WTC11 (cell line): ENCODE data around the gene RACGAP1. TPM values are rescaled to one million over a fixed set of nuclear protein-coding genes. Genes with fewer than 3 reads are reported as not detected.

Experiments used
- ATAC-seq: fragments of 200-7000 bp; cut with Tn5 transposase; 2 replicates; pipeline ENCODE4 v1.10.0; 2021; ENCODE audit warnings: mild to moderate bottlenecking, moderate library complexity
- CTCF ChIA-PET: fragments of 300-600 bp; sonication (Branson Sonifier 250); formaldehyde crosslinking; loops from one replicate; lab custom pipeline; 2021; ENCODE audit warnings: antibody characterized with exemption; lab: Charles Lee
- POLR2A ChIA-PET: fragments of 350-600 bp; sonication (Branson Sonifier 250); formaldehyde crosslinking; loops from one replicate; lab custom pipeline; 2021; ENCODE audit warnings: antibody characterized with exemption; lab: Charles Lee
- DNase-seq: peaks from one replicate; pipeline ENCODE4 v3.0.0; 2021; ENCODE audit warnings: low spot score
- H3K27ac Mint-ChIP-seq: 2 replicates; pipeline ENCODE4 v1.8.0; 2021; ENCODE audit warnings: mixed read lengths
- H3K27me3 Mint-ChIP-seq: 2 replicates; pipeline ENCODE4 v1.8.0; 2021; ENCODE audit warnings: low read depth, mild to moderate bottlenecking, moderate library complexity, mixed read lengths
- H3K36me3 Mint-ChIP-seq: 2 replicates; pipeline ENCODE4 v1.8.0; 2021; ENCODE audit warnings: mixed read lengths
- H3K4me1 Mint-ChIP-seq: 2 replicates; pipeline ENCODE4 v1.8.0; 2022; ENCODE audit warnings: mixed read lengths
- H3K4me3 Mint-ChIP-seq: 2 replicates; pipeline ENCODE4 v1.8.0; 2021; ENCODE audit warnings: mild to moderate bottlenecking, moderate library complexity, mixed read lengths
- H3K9me3 Mint-ChIP-seq: 2 replicates; pipeline ENCODE4 v1.8.0; 2021; ENCODE audit warnings: mixed read lengths
- ESRRA ChIP-seq: sonication (generic); formaldehyde crosslinking; IDR thresholded peaks from 2 replicates; pipeline ENCODE4 v1.8.1; 2022; ENCODE audit warnings: mild to moderate bottlenecking, missing genetic modification reagents, borderline replicate concordance
- NR2C2 ChIP-seq: sonication (generic); formaldehyde crosslinking; IDR thresholded peaks from 2 replicates; pipeline ENCODE4 v1.8.0; 2022; ENCODE audit warnings: mild to moderate bottlenecking, missing genetic modification reagents
- RORB ChIP-seq: fragments of 250-450 bp; sonication (Bioruptor Pico); IDR thresholded peaks from 2 replicates; pipeline ENCODE4 v1.9.0; 2021; ENCODE audit warnings: mild to moderate bottlenecking
- SMAD4 ChIP-seq: sonication (generic); formaldehyde crosslinking; IDR thresholded peaks from 2 replicates; pipeline ENCODE4 v1.8.0; 2022; ENCODE audit warnings: mild to moderate bottlenecking, missing genetic modification reagents
- SOX15 ChIP-seq: fragments of 250-450 bp; sonication (Bioruptor Pico); IDR thresholded peaks from 2 replicates; pipeline ENCODE4 v1.9.0; 2021; ENCODE audit warnings: mild to moderate bottlenecking
- ZNF416 ChIP-seq: fragments of 250-450 bp; sonication (Bioruptor Pico); IDR thresholded peaks from 2 replicates; pipeline ENCODE4 v1.9.0; 2021; ENCODE audit warnings: mild to moderate bottlenecking, inconsistent platforms
- total RNA-seq: library from RNA; stranded (reverse); gene quantifications from 3 replicates; pipeline ENCODE4 v1.2.3, GENCODE V29; 2021
- TF ChIP-seq, protein P1 (sequence below): fragments of 200-600 bp; IDR thresholded peaks from 2 replicates; pipeline ENCODE4 v1.8.0; 2022; ENCODE audit warnings: antibody characterized with exemption
- TF ChIP-seq, protein P2 (sequence below): sonication (generic); formaldehyde crosslinking; IDR thresholded peaks from 2 replicates; pipeline ENCODE4 v1.8.1; 2022; ENCODE audit warnings: low read depth, missing genetic modification reagents, borderline replicate concordance
- TF ChIP-seq, protein P3 (sequence below): fragments of 250-450 bp; sonication (Bioruptor Pico); IDR thresholded peaks from 2 replicates; pipeline ENCODE4 v1.9.0; 2021; ENCODE audit warnings: mild to moderate bottlenecking, borderline replicate concordance
- TF ChIP-seq, protein P4 (sequence below): sonication (generic); formaldehyde crosslinking; IDR thresholded peaks from 2 replicates; pipeline ENCODE4 v1.8.1; 2023; ENCODE audit warnings: mild to moderate bottlenecking, missing genetic modification reagents, borderline replicate concordance
- TF ChIP-seq, protein P5 (sequence below): sonication (generic); formaldehyde crosslinking; IDR thresholded peaks from 2 replicates; pipeline ENCODE4 v1.8.1; 2022; ENCODE audit warnings: mild to moderate bottlenecking, missing genetic modification reagents, moderate library complexity, borderline replicate concordance

Gene RACGAP1
- total RNA-seq, 1 experiment from 2014 or later, result 87.7 TPM

DNA sequence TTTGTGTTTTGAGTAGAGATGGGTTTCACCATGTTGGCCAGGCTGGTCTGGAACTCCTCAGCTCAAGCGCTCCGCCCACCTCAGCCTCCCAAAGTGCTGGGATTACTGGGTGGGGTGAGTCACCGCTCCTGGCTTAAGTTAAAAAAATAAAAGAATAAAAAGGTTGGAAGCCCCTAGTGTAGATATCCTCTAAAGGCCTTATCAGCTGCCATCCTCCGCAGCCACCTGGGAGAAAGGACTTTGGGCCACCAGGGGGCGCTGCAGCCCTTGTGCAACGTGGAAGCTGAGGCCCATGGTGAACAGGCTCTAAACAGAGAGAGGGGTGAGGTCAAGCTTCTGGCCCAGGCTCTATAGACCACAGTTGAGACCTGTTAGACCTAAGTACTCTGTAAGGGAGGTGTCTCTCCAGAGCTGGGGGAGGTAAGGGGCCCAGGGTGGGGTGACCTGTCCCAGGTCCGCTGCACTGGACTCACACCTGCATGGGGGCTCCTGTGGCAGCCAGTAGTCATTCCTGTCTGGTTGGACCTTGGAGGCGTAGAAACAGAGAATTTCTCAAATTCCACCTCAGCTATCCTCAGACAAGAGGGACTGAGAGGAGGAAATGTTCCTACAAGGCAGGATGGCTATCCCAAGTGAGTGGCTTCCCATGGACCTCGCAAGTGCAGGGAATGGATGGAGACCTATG, 14.0 kb upstream of the RACGAP1 start:
- peak; percentile 96 for ATAC-seq
- CTCF ChIA-PET, result interaction anchor here (0.6 to 7.1 kb wide), 49 partner anchors 9 to 724 kb away, joined by 3 to 141 read pairs (median 5); partner anchors contain the start of genes AQP5, AQP6, ATF1 and CERS5
- Mint-ChIP-seq H3K27me3 (peaks cover 11% of the 10 kb centered on the region; the same call in 1 of the 2 replicates), H3K9me3 (no peaks in the 10 kb centered on the region), H3K4me3 (no peak overlapping the region)
- TF ChIP-seq, protein P1, sequence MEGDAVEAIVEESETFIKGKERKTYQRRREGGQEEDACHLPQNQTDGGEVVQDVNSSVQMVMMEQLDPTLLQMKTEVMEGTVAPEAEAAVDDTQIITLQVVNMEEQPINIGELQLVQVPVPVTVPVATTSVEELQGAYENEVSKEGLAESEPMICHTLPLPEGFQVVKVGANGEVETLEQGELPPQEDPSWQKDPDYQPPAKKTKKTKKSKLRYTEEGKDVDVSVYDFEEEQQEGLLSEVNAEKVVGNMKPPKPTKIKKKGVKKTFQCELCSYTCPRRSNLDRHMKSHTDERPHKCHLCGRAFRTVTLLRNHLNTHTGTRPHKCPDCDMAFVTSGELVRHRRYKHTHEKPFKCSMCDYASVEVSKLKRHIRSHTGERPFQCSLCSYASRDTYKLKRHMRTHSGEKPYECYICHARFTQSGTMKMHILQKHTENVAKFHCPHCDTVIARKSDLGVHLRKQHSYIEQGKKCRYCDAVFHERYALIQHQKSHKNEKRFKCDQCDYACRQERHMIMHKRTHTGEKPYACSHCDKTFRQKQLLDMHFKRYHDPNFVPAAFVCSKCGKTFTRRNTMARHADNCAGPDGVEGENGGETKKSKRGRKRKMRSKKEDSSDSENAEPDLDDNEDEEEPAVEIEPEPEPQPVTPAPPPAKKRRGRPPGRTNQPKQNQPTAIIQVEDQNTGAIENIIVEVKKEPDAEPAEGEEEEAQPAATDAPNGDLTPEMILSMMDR, result peak; percentile 97
- no peak for TF ChIP-seq RORB (CRISPR knock-in tag)
- TF ChIP-seq, all 79 proteins: peak for 1
- peak overlapping the region; percentile 22; the same call in 1 of the 2 replicates for H3K27ac Mint-ChIP-seq
- H3K4me1 Mint-ChIP-seq, result peaks cover 3% of the 10 kb centered on the region; the same call in 1 of the 2 replicates
- POLR2A ChIA-PET, result interaction anchor here (1.0 to 1.3 kb wide), 2 partner anchors 14 to 17 kb away, joined by 3 to 8 read pairs; partner anchors contain the start of gene RACGAP1
- H3K36me3 Mint-ChIP-seq, result no peaks in the 10 kb centered on the region
- peak; percentile 96 for DNase-seq

DNA sequence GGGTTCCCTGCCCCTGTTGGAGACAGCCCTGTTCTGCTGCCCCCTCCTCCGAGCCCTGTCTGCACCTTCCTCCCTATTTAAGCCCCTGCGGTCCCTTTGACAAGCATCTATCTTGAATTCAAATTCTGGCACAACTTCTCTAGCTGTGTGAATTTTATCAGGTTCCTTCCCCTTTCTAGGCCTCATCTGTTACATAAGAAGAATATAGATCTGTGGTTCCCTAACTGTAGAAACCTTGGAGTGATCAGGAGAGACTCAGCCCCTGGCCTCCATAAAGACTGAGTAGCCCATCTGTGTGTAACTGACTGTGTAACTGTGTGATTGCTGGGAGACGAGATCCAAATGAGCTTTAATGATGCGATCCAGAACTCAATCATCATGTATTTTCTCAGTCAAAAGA, 13.0 kb upstream of the RACGAP1 start:
- no peaks in the 10 kb centered on the region for H3K9me3 Mint-ChIP-seq
- CTCF ChIA-PET, result interaction anchor here (0.6 to 7.1 kb wide), 30 partner anchors 8 to 450 kb away, joined by 3 to 141 read pairs (median 8); partner anchors contain the start of genes AQP5, CERS5, COX14 and GPD1

More for the DNA sequence above, 13.0 kb upstream of the RACGAP1 start:
- Mint-ChIP-seq H3K4me3 (no peak overlapping the region), H3K27ac (no peak overlapping the region), H3K4me1 (peaks cover 4% of the 10 kb centered on the region), H3K27me3 (peaks cover 7% of the 10 kb centered on the region; the same call in 1 of the 2 replicates), H3K36me3 (no peaks in the 10 kb centered on the region)
- ATAC-seq, result no peak
- POLR2A ChIA-PET, result no interaction called here
- TF ChIP-seq, protein P2, sequence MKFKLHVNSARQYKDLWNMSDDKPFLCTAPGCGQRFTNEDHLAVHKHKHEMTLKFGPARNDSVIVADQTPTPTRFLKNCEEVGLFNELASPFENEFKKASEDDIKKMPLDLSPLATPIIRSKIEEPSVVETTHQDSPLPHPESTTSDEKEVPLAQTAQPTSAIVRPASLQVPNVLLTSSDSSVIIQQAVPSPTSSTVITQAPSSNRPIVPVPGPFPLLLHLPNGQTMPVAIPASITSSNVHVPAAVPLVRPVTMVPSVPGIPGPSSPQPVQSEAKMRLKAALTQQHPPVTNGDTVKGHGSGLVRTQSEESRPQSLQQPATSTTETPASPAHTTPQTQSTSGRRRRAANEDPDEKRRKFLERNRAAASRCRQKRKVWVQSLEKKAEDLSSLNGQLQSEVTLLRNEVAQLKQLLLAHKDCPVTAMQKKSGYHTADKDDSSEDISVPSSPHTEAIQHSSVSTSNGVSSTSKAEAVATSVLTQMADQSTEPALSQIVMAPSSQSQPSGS (CRISPR knock-in tag), result no peak
- no peak for TF ChIP-seq NR2C2 (CRISPR knock-in tag)
- no peak for TF ChIP-seq ZNF416 (CRISPR knock-in tag)
- TF ChIP-seq, protein P3, sequence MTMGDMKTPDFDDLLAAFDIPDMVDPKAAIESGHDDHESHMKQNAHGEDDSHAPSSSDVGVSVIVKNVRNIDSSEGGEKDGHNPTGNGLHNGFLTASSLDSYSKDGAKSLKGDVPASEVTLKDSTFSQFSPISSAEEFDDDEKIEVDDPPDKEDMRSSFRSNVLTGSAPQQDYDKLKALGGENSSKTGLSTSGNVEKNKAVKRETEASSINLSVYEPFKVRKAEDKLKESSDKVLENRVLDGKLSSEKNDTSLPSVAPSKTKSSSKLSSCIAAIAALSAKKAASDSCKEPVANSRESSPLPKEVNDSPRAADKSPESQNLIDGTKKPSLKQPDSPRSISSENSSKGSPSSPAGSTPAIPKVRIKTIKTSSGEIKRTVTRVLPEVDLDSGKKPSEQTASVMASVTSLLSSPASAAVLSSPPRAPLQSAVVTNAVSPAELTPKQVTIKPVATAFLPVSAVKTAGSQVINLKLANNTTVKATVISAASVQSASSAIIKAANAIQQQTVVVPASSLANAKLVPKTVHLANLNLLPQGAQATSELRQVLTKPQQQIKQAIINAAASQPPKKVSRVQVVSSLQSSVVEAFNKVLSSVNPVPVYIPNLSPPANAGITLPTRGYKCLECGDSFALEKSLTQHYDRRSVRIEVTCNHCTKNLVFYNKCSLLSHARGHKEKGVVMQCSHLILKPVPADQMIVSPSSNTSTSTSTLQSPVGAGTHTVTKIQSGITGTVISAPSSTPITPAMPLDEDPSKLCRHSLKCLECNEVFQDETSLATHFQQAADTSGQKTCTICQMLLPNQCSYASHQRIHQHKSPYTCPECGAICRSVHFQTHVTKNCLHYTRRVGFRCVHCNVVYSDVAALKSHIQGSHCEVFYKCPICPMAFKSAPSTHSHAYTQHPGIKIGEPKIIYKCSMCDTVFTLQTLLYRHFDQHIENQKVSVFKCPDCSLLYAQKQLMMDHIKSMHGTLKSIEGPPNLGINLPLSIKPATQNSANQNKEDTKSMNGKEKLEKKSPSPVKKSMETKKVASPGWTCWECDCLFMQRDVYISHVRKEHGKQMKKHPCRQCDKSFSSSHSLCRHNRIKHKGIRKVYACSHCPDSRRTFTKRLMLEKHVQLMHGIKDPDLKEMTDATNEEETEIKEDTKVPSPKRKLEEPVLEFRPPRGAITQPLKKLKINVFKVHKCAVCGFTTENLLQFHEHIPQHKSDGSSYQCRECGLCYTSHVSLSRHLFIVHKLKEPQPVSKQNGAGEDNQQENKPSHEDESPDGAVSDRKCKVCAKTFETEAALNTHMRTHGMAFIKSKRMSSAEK, result no peak
- TF ChIP-seq ESRRA (CRISPR knock-in tag), result no peak
- TF ChIP-seq, protein P4, sequence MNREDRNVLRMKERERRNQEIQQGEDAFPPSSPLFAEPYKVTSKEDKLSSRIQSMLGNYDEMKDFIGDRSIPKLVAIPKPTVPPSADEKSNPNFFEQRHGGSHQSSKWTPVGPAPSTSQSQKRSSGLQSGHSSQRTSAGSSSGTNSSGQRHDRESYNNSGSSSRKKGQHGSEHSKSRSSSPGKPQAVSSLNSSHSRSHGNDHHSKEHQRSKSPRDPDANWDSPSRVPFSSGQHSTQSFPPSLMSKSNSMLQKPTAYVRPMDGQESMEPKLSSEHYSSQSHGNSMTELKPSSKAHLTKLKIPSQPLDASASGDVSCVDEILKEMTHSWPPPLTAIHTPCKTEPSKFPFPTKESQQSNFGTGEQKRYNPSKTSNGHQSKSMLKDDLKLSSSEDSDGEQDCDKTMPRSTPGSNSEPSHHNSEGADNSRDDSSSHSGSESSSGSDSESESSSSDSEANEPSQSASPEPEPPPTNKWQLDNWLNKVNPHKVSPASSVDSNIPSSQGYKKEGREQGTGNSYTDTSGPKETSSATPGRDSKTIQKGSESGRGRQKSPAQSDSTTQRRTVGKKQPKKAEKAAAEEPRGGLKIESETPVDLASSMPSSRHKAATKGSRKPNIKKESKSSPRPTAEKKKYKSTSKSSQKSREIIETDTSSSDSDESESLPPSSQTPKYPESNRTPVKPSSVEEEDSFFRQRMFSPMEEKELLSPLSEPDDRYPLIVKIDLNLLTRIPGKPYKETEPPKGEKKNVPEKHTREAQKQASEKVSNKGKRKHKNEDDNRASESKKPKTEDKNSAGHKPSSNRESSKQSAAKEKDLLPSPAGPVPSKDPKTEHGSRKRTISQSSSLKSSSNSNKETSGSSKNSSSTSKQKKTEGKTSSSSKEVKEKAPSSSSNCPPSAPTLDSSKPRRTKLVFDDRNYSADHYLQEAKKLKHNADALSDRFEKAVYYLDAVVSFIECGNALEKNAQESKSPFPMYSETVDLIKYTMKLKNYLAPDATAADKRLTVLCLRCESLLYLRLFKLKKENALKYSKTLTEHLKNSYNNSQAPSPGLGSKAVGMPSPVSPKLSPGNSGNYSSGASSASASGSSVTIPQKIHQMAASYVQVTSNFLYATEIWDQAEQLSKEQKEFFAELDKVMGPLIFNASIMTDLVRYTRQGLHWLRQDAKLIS (CRISPR knock-in tag), result no peak
- TF ChIP-seq, protein P5, sequence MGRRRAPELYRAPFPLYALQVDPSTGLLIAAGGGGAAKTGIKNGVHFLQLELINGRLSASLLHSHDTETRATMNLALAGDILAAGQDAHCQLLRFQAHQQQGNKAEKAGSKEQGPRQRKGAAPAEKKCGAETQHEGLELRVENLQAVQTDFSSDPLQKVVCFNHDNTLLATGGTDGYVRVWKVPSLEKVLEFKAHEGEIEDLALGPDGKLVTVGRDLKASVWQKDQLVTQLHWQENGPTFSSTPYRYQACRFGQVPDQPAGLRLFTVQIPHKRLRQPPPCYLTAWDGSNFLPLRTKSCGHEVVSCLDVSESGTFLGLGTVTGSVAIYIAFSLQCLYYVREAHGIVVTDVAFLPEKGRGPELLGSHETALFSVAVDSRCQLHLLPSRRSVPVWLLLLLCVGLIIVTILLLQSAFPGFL (CRISPR knock-in tag), result no peak
- no peak for TF ChIP-seq SMAD4 (CRISPR knock-in tag)
- no peak for TF ChIP-seq SOX15 (CRISPR knock-in tag)
- DNase-seq, result no peak
